Measurements from ENCODE around the gene RAB6B. TPM values are rescaled to one million over a fixed set of nuclear protein-coding genes. Genes with fewer than 3 reads are reported as not detected.

The RAB6B gene
- total and polyA plus RNA-seq, 2 experiments from 2014 or later, result 2.6 to 9.1 TPM

DNA sequence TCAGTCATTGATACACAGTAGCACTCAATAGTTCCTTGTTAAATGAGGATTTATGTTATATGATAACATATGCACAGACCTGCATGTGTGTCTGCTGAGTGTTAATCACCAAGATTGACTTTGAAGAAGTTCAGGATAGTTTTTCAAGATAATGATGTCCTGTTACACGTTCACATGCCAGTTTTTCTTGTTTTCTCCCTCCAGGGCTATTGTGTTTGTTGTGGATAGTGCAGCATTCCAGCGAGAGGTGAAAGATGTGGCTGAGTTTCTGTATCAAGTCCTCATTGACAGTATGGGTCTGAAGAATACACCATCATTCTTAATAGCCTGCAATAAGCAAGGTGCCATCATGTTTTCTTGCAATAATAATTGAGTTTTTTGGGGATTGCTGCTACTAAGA, 80.3 kb downstream of the RAB6B start:
- H3K4me2 ChIP-seq, result no peak overlapping the region
- H3K9me3 ChIP-seq (ENCODE audit: low read depth), result no peaks in the 10 kb centered on the region
- H3K27ac ChIP-seq, result no peak overlapping the region
- H3K9me2 ChIP-seq (replicated peaks; ENCODE audit: insufficient read depth), result no peaks in the 10 kb centered on the region
- no peaks in the 10 kb centered on the region for H3K79me2 ChIP-seq
- H3K4me3 ChIP-seq, result no peak overlapping the region
- no peaks in the 10 kb centered on the region for H4K20me1 ChIP-seq (ENCODE audit: insufficient read depth, poor library complexity, severe bottlenecking)
- H3K4me1 ChIP-seq (ENCODE audit: insufficient read depth), result no peaks in the 10 kb centered on the region
- TF ChIP-seq EZH2phosphoT487 (IDR thresholded peaks at IDR 0.05; ENCODE audit: low read depth, severe bottlenecking, unreplicated experiment) (no peak), EZH2 (IDR thresholded peaks at IDR 0.05; ENCODE audit: borderline replicate concordance) (no peak)
- no peaks in the 10 kb centered on the region for H3K27me3 ChIP-seq
- DNase-seq (ENCODE audit: low spot score), result no peak
- no peak overlapping the region for H2AFZ ChIP-seq
- WGBS (ENCODE audit: low lambda C conversion rate, missing lambda C conversion rate), result 72% methylated on average over 2 of the region's 2 CpGs
- H3K36me3 ChIP-seq (replicated peaks; ENCODE audit: insufficient read depth, low read depth), result no peaks in the 10 kb centered on the region

DNA sequence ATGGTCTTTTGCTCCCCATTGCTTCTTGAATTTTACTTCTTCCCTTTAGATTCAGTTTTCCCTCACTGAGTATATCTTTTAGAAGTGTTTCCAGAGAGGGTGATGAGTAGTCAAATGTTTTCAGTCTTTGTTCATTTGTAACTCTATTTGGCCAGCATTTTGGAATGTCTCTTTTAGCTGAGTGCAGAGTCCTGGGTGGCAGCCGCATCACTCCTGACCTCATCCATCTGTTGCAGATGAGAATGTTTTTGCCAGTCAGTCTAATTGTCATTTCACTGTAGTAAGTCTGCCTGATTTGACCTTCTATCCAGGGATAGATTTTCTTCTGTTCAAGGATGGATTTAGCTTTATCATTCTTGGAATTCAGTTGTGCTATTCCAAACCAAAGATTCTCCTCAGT, 82.8 kb downstream of the RAB6B start:
- no peak for DNase-seq (ENCODE audit: low spot score)
- no peak overlapping the region for H2AFZ ChIP-seq
- H3K9me3 ChIP-seq (ENCODE audit: low read depth), result no peaks in the 10 kb centered on the region
- H3K36me3 ChIP-seq (replicated peaks; ENCODE audit: insufficient read depth, low read depth), result no peaks in the 10 kb centered on the region
- H3K27me3 ChIP-seq, result no peaks in the 10 kb centered on the region
- no peaks in the 10 kb centered on the region for H4K20me1 ChIP-seq (ENCODE audit: insufficient read depth, poor library complexity, severe bottlenecking)
- H3K4me2 ChIP-seq, result no peak overlapping the region
- H3K4me1 ChIP-seq (ENCODE audit: insufficient read depth), result no peaks in the 10 kb centered on the region
- peaks cover 14% of the 10 kb centered on the region for H3K79me2 ChIP-seq
- no peak overlapping the region for H3K27ac ChIP-seq
- 94% methylated on average over 1 of the region's 1 CpG for WGBS (ENCODE audit: low lambda C conversion rate, missing lambda C conversion rate)
- H3K4me3 ChIP-seq, result no peak overlapping the region
- H3K9me2 ChIP-seq (replicated peaks; ENCODE audit: insufficient read depth), result no peaks in the 10 kb centered on the region
- TF ChIP-seq EZH2phosphoT487 (IDR thresholded peaks at IDR 0.05; ENCODE audit: low read depth, severe bottlenecking, unreplicated experiment) (no peak), EZH2 (IDR thresholded peaks at IDR 0.05; ENCODE audit: borderline replicate concordance) (no peak)
- TF ChIP-seq, protein P1, sequence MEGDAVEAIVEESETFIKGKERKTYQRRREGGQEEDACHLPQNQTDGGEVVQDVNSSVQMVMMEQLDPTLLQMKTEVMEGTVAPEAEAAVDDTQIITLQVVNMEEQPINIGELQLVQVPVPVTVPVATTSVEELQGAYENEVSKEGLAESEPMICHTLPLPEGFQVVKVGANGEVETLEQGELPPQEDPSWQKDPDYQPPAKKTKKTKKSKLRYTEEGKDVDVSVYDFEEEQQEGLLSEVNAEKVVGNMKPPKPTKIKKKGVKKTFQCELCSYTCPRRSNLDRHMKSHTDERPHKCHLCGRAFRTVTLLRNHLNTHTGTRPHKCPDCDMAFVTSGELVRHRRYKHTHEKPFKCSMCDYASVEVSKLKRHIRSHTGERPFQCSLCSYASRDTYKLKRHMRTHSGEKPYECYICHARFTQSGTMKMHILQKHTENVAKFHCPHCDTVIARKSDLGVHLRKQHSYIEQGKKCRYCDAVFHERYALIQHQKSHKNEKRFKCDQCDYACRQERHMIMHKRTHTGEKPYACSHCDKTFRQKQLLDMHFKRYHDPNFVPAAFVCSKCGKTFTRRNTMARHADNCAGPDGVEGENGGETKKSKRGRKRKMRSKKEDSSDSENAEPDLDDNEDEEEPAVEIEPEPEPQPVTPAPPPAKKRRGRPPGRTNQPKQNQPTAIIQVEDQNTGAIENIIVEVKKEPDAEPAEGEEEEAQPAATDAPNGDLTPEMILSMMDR (IDR thresholded peaks at IDR 0.05; ENCODE audit: poor library complexity), result no peak

- TF ChIP-seq, protein P1 (IDR thresholded peaks at IDR 0.05; ENCODE audit: poor library complexity), result no peak
- TF ChIP-seq EZH2phosphoT487 (IDR thresholded peaks at IDR 0.05; ENCODE audit: low read depth, severe bottlenecking, unreplicated experiment), result no peak
- TF ChIP-seq EZH2 (IDR thresholded peaks at IDR 0.05; ENCODE audit: borderline replicate concordance), result no peak
- no peaks in the 10 kb centered on the region for H3K9me3 ChIP-seq (ENCODE audit: low read depth)
- WGBS (ENCODE audit: low lambda C conversion rate, missing lambda C conversion rate), result 1% methylated on average over 53 of the region's 53 CpGs
Measured at GRCh38 chr3:133805702-133806475, 89.8 kb downstream of the RAB6B start, which contains the start of gene SRPRB. Gene SRPRB, plus strand, starts transcription at chr3:133805815. Its CDS starts 34 bp downstream, at chr3:133805849.

DNA sequence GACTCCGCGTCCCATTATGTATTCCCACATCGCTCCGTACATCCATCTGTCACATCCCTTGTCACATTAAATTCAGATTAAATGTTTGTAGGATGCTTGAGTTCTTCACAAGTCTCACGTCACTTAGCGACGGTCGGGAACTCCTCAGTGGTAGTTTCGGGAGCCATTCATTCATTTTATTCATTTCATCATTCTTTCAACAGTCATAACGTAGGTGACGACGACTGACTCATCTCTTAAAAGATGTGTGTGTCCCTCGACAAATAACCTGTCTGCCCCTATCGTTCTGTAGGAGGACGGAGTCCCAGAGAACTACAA, 90.3 kb downstream of the RAB6B start:
- peak overlapping the region; percentile 77 for H2AFZ ChIP-seq
- peaks cover 30% of the 10 kb centered on the region for H3K79me2 ChIP-seq
- H3K9me2 ChIP-seq (replicated peaks; ENCODE audit: insufficient read depth), result no peaks in the 10 kb centered on the region
- H3K9me3 ChIP-seq (ENCODE audit: low read depth), result no peaks in the 10 kb centered on the region
- H3K4me2 ChIP-seq, result peak overlapping the region; percentile 88
- 34% methylated on average over 15 of the region's 15 CpGs for WGBS (ENCODE audit: low lambda C conversion rate, missing lambda C conversion rate)
- H3K27me3 ChIP-seq, result no peaks in the 10 kb centered on the region
- no peaks in the 10 kb centered on the region for H3K36me3 ChIP-seq (replicated peaks; ENCODE audit: insufficient read depth, low read depth)
- H3K4me1 ChIP-seq (ENCODE audit: insufficient read depth), result peaks cover 3% of the 10 kb centered on the region
- H3K27ac ChIP-seq, result no peak overlapping the region
- TF ChIP-seq, protein P1 (IDR thresholded peaks at IDR 0.05; ENCODE audit: poor library complexity), result no peak
- no peak for TF ChIP-seq EZH2phosphoT487 (IDR thresholded peaks at IDR 0.05; ENCODE audit: low read depth, severe bottlenecking, unreplicated experiment)
- TF ChIP-seq EZH2 (IDR thresholded peaks at IDR 0.05; ENCODE audit: borderline replicate concordance), result no peak
- H4K20me1 ChIP-seq (ENCODE audit: insufficient read depth, poor library complexity, severe bottlenecking), result no peaks in the 10 kb centered on the region
- DNase-seq (ENCODE audit: low spot score), result no peak
- H3K4me3 ChIP-seq, result peak overlapping the region; percentile 18

More at GRCh38 chr3:133805702-133806475, 89.8 kb downstream of the RAB6B start, which contains the start of gene SRPRB:
- Histone ChIP-seq H3K79me2 (peaks cover 30% of the 10 kb centered on the region), H2AFZ (peak within 1 kb of the TSS; percentile 87), H3K27ac (peak within 1 kb of the TSS; percentile 74), H3K4me2 (peak within 1 kb of the TSS; percentile 88), H3K9me2 (replicated peaks; ENCODE audit: insufficient read depth) (no peaks in the 10 kb centered on the region), H3K4me1 (ENCODE audit: insufficient read depth) (peaks cover 3% of the 10 kb centered on the region), H4K20me1 (ENCODE audit: insufficient read depth, poor library complexity, severe bottlenecking) (no peaks in the 10 kb centered on the region), H3K36me3 (replicated peaks; ENCODE audit: insufficient read depth, low read depth) (no peaks in the 10 kb centered on the region), H3K27me3 (no peaks in the 10 kb centered on the region), H3K4me3 (peak within 1 kb of the TSS; percentile 48)
- DNase-seq (ENCODE audit: low spot score), result peak; percentile 97
